Left kidney (tissue), 8 donors: ENCODE results near the gene KCNH1. TPM values are rescaled to one million over a fixed set of nuclear protein-coding genes. Genes with fewer than 3 reads are reported as not detected.

Source experiments
- DNase-seq: peaks from one replicate; pipeline ENCODE4 v3.0.0-alpha.2; 2013
- long read RNA-seq, 8 donors: transcript quantifications; one replicate each; lab custom pipeline, GENCODE V29; 2026
- polyA plus RNA-seq: library from polyadenylated mRNA; unstranded; fragments of 120-200 nt; gene quantifications from one replicate; pipeline ENCODE4 v1.2.1, GENCODE V29; 2013; ENCODE audit not compliant: insufficient read length

Gene KCNH1, protein sequence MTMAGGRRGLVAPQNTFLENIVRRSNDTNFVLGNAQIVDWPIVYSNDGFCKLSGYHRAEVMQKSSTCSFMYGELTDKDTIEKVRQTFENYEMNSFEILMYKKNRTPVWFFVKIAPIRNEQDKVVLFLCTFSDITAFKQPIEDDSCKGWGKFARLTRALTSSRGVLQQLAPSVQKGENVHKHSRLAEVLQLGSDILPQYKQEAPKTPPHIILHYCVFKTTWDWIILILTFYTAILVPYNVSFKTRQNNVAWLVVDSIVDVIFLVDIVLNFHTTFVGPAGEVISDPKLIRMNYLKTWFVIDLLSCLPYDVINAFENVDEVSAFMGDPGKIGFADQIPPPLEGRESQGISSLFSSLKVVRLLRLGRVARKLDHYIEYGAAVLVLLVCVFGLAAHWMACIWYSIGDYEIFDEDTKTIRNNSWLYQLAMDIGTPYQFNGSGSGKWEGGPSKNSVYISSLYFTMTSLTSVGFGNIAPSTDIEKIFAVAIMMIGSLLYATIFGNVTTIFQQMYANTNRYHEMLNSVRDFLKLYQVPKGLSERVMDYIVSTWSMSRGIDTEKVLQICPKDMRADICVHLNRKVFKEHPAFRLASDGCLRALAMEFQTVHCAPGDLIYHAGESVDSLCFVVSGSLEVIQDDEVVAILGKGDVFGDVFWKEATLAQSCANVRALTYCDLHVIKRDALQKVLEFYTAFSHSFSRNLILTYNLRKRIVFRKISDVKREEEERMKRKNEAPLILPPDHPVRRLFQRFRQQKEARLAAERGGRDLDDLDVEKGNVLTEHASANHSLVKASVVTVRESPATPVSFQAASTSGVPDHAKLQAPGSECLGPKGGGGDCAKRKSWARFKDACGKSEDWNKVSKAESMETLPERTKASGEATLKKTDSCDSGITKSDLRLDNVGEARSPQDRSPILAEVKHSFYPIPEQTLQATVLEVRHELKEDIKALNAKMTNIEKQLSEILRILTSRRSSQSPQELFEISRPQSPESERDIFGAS
- polyA plus RNA-seq, result 0.47 TPM
- long read RNA-seq, donor 1, result 0 reads
- long read RNA-seq, donor 2, result 0 reads
- long read RNA-seq, donor 3, result 0 reads
- long read RNA-seq, donor 4, result 0 reads
- long read RNA-seq, donor 5, result 0 reads
- long read RNA-seq, donor 6, result 0 reads
- long read RNA-seq, donor 7, result 0 reads
- long read RNA-seq, donor 8, result 0 reads

DNA sequence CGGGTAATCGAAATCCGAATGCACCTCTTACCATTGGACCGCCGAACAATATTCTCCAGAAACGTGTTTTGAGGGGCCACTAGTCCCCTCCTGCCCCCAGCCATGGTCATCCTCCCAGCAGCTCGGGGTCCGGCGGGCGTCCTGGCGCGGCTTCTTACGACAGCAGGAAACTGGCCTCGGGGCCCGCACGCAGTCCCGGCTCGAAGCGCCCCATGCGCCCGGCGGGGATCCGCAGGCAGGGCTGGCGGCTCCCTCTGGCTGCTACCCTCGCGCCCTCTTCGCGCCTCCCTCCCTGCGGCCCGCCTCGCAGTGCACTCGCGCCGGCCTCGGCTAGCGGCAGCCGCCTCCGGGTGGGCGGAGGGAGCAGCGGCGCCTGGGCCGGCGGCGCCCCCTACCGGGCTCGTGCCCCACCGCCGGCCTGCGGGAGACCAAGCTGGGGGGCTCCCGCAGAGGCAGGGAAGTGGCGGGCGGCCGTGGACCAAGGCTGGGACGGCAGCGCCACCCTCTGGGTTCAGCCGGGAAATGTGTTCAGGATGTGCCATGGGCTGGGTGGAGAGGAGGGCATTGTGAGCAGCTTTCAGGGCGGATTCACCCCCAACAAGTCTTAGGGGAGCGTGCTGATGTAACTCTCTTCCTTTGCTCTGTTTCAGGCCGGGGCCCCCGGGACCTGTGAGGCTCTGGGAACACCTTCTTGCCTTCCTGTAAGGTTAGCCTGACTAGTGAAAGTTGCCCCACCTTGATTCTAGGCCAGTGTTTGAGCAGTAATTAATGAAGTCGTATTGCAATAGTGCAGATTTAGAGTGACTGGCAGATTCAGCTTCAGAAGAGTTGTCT is at the start of gene KCNH1:
KCNH1 (minus strand) TSS at position 313 of the 834 bp plus-strand sequence; CDS start at position 110, 203 bp downstream.
- DNase-seq, result peak; percentile 83

DNA sequence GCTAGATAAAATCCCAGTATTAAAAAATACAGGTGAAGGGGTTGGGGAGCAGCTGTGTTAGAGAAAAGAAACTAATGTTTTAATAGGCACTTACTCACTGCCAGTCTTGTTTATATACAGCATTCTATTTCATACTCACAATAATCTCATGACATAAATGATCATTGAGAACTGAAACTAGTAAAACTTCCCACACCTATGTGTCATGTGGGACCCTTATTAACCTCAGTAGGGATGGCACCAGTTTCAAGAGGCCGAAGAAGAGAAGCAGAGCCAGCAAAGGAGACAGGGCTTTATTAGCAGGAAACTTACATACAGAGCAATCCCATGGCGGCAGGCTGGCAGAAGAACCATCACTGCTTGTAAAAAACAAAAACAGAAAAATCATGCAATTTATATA is 48.8 kb upstream of the KCNH1 start:
- no peak for DNase-seq

DNA sequence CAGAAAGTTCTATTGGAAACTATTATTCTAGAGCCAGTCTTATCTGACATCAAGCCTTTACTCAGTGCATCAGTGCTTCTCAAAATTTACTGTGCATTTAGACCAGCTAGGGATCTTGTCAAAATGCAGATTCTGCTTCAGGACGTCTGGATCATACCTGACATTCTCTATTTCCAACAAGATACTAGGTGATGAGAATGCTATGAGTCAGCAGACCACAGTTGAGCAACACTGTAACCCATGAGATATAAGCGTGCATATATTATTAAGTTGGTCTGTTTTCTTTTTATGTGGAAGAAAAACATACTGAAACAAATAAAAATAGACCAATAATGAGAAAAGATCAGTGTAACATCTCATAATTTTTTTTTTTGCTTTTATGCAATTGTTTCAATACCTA is 40.4 kb upstream of the KCNH1 start:
- DNase-seq, result no peak

DNA sequence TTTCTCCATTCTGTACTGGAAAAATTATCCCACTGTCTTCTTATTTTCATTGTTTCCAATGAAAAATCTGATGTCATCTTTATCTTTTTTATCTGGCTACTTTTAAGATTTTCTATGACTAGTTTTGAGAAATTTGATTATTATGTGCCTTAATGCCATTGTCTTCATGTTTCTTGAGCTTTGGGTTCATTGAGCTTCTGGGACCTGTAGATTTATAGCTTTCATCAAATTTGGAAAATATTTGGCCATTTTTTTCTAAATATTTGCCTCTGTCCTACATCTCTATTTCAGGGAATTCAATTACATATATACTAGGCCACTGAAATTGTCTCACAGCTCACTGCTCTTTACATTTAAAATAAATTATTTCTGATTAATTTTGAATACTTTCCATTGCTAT is 38.7 kb upstream of the KCNH1 start:
- DNase-seq, result no peak

DNA sequence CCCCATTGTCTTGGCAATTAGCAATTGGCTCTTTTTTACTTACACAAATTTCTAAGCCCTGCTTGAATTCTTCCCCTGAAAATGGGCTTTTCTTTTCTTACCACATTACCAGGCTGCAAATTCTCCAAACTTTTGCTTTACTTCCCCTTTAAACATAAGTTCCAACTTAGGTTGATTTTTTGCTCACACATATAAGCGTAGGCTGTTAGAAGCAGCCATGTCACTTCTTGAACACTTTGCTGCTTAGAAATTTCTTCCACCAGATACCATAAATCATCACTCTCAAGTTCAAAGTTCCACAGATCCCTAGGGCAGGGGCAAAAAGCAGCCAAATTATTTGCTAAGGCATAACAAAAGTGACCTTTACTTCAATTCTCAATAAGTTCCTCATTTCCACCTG is 35.4 kb upstream of the KCNH1 start:
- no peak for DNase-seq

DNA sequence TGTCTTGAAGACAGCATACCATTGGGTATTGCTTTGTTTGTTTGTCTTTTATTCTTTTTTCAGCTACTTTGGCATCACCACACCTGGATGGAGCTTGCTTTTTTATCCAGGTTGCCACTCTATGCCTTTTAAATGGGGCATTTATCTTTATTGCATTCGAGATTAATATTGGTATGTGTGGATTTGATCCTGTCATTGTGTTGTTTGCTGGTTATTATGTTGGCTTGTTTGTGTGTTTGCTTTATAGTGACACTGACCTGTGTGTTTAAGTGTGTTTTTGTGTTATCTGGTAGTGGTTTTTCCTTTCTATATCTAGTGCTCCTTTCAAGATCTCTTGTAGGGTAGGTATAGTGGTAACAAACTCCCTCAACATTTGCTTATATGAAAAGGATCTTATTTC is 24.9 kb upstream of the KCNH1 start:
- DNase-seq, result no peak

DNA sequence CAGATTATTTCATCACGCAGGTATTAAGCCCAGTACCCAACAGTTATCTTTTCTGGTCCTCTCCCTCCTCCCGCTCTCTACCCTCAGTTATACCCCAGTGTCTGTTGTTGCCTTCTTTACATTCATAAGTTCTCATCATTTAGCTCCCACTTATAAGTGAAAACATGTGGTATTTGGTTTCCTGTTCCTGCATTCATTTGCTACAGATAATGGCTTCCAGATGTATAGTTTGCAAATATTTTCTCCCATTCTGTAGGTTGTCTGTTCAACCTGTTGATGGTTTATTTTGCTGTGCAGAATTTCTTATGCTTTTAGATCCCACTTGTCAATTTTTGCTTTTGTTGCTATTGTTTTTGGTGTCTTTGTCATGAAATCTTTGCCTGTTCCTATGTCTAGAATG is 21.1 kb upstream of the KCNH1 start:
- no peak for DNase-seq

DNA sequence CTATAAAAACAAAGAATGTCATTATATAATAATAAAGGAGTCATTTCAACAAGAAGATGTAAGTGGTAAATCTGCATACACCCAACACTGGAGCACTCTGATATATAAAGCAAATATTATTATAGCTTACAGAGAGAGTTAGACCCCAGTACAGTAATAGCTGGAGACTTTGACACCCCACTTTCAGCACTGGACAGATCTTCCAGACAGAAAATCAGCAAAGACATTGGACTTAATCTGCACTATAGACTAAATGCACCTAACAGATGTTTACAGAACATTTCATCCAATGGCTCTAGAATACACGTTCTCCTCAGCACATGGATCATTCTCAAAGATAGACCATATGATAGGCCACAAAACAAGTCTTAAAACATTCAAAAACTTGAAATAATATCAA is 20.0 kb upstream of the KCNH1 start:
- DNase-seq, result no peak

DNA sequence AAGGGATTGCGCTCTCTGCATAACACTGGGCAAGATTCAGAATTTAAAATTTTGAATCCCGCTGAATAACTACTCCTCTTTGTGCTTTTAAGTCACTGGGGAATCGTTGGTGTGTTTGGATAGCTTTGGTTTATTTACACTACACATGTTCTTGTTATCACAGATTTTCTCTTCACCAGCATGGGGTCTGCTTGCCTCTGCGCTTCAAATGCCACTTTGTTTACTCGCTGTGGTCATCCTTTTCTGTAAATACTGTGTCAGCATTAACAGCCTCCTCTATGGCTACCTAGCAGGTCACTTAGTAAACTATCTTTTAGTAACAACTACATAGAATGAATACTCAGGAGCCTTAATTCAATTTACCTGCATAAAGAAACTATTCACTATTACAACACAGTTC is 14.4 kb upstream of the KCNH1 start:
- DNase-seq, result no peak

DNA sequence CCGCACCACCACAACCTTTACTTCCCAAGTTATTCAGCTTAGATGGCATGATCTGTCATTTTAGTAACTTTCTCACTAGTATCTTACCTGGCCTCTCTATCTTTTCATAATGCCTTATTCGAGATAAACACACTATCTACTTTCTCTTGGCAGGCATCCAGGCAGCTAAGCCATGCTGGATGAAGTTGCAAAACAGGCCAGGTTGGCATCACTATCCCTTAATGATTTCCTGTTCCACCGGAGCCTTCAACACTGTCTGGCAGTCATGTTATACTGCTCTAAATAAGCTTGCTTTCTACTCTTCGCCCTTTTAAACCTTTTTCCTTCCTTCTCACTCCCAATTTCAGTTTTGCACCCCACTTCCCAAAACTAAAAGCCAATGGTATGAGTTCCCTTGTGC is 12.0 kb upstream of the KCNH1 start:
- no peak for DNase-seq

DNA sequence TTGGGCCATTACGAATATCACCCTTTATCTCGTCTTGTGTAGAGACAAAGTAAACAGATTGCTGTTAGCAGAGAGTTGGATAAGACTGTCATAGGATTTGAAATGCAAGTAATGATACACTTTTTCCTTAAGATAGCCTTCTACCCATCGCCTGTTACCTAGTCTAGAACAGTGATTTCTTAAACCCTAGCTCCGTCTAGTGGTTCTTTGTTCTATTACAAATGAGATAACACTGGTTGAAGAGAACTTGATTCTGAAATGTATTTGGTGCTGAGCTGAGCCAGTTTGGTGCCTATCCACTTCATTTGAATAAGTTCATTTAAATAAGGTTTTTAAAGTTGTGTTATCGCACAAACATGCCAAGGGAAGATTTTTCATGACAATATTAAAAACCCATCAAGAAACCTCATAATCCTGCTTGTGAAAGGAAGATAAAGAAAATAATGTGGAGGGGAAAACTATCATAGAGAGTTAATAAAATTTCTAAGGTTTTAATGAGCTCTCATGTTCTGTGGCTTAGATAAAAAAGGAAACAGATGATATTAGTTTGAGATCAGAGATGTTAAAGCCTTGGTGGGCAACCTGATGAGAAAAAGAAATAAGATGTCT is 1.5 kb upstream of the KCNH1 start:
- DNase-seq, result peak; percentile 35

DNA sequence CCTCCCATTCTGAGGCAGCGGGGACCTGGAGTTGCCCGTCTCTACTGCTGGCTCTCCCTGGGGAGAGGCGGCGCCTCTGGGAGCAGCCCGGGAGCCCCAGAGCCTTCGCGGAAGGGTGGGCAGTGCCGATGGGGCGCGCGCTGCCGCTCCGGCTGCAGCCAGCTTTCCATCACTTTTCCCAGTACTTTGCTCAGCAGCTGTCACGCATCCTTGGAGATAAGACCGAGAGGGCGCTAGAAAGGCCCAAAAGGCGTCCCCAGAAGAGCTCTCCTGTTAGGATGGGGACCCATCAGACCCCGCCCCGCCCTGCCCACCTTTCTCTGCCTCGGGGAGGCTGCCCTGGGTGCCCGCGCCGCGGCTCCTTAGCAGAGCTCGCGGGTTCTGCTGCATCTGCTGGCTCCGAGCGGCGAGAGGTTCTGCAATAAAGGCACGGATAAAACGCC is 534 bp downstream of the KCNH1 start:
- DNase-seq, result no peak

DNA sequence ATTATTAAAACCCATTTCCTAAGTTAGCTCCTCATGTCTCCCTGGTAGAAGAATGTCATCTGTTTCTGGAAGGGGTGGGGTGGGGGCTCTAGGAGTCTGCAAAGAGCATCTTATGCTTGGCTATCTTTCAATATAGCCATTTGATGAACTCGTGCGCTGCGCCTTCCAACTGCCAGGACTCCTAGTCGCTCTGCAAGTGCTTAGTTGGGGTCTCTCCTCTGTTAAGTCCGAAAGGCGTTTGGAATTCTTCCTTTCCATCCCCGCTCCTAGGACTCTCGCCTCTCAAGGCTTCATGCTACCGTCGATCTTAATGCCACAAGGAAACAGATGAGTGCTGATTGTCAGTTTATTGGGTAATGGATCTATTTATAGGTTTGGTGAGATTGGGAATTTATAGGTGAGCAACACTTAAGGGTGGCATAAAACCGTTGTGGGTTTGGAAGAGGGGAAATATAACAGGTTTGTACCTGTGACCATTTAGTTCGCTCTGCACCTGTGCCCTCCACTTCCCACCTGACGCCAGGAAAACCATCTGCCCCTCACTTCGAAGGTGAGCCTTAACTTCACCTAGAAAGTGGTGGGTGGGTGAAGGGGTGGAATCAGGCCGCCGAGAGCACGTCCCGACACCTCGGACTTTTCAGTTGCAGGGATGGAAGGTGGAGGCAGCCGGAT is 1.1 kb downstream of the KCNH1 start:
- no peak for DNase-seq

DNA sequence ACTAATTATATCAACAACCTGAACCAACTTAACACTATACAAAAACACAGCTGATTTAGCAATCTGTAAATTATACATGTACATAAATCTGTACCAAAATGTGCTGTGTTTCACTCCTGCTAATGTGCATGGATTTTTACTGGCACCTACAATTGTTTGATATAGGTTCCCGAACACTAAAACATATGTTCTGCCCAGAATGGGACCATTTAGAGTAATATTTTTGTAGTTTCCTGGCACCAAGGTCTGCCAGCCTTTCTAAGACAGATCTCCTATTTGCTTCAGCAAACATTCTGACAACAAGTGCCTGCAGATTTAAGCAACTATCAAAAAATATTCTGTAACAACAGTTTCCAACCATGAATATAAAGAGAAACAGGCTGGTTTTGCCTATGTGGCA is 4.2 kb downstream of the KCNH1 start:
- DNase-seq, result no peak

DNA sequence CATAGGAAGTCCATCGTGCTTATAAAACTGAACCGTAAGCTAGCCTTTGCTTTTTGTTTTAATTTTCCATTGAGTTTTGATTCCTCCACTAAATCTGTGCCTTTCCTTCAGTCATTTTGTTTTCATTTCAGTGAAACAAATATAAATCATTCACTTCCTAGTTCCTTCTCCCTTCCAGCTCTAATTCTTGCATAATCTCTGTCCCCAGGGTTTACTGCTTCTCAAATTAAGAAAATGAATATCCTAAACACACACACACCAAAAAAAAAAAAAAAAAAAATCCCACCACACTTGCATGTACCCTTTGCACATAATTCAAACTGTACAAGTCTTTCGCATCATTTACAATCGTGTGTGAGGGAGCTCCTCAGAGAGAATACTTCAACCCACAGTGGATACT is 6.8 kb downstream of the KCNH1 start:
- no peak for DNase-seq

DNA sequence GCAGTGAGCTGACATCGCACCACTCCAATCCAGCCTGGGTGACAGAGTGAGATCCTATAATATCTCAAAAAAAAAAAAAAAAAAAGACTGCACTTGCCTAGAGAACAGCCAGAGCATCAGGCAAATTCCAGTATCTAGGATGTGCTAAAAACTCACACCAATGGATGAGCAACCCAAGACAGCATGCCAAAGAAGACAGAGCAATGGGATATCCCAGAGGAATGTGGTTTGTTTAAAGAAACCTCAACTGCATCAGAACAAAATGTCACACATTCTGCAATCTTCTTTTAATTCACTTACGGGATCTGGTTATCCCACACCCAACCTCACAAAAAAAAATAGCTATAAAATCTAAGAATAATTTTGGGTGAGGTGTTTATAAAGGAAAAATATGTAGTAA is 7.3 kb downstream of the KCNH1 start:
- no peak for DNase-seq

DNA sequence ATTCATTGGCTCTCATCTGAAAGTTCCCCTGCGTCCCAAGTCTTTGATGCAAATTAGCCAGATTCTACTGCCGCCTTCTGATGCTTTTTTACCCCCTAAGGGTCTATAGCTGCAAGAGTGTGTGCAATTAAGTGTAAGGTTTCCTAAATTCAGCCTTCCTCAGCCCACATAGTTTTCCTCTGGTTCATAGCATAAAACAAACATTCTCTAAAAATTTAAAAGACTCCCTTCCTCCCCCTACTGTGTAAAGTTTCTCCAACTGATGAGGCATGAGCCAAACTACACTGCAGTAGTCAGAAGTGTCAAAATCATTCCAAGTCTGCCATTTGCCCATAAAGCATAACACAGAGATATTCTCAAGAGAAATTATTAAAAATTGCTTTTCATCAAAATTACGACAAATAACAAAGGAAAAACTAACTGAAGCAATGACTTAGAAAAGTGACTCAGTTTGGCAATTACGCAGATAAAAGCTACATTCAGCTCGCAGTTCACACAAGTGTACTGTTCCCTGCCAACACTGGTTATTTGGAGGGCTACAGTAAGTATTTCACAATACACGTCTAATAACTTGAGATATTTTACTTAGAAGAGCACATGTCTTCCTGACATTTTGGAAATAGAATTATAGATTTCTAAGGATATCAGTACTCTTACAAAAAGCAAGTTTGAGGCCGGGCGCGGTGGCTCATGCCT is 15.4 kb downstream of the KCNH1 start:
- no peak for DNase-seq

DNA sequence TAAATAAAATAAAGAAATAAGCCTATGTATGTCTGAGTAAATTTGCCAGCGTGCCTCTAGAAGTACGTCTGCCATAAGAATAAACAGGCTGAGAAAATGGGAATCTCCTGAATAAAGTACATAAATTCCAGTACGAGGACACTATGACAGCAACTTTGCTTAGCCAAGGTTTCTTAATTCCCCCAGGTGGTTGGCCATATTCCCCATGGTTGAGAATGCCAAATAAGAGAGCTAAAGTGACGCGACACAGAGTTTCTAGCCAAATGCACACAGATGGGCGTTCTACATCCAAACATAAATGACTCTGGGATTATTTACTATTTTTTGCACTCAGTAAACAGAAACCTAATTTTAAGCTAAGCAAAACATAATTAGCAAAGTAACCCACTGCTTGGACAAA is 19.5 kb downstream of the KCNH1 start:
- DNase-seq, result no peak

DNA sequence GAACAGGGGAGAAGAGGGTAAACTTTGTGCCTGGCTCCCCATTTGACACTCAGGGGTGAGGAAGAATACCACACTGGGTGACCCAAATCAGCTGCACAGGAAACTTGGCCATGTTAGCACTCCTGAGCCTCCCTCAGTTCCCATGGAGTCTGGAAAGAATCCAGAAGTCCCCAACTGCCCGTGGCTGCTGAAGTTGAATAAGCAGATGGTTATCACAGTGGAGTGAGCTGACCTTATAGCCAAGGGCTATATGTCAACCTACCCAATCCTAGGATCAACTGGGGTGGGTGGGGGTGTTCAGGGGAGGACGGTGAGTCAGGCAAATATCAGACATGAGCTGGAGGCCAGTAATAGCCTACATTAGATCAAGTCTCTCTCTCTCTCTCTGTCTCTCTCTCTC is 20.4 kb downstream of the KCNH1 start:
- DNase-seq, result no peak

DNA sequence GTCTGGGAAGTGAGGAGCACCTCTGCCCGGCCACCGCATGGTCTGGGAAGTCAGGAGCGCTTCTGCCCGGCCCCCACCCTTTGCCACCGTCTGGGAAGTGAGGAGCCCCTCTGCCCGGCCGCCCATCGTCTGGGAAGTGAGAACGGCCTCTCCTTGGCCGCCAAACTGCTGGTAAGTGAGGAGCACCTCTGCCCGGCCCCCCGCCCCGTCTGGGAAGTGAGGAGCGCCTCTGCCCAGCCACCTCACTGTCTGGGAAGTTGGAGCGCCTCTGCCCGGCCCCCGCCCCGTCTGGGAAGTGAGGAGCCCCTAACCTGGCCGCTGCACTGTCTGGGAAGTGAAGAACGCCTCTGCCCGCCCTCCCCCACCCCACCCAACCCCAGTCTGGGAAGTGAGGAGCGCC is 22.6 kb downstream of the KCNH1 start:
- DNase-seq, result no peak
